ENCODE measurements around the gene RAB27A.
A peak's percentile ranks its signal among the peaks of the same experiment; 100 is the strongest.

RAB27A gene

GRCh38 chr15:55289746-55290527, at the start of gene RAB27A:
Gene RAB27A (minus strand): TSS chr15:55289813. CDS start chr15:55234934, 54,879 bp downstream.
- H3K4me3 ChIP-seq (ENCODE audit: low read depth, low read length): peak within 1 kb of the TSS; percentile 75
- TF ChIP-seq CTCF (IDR thresholded peaks at IDR 0.05; ENCODE audit: borderline replicate concordance, insufficient read depth, low read depth, low read length): no peak

GRCh38 chr15:55337160-55337559, 47.5 kb upstream of the RAB27A start:
- no peak overlapping the region for H3K4me3 ChIP-seq (ENCODE audit: low read depth, low read length)
- no peak for TF ChIP-seq CTCF (IDR thresholded peaks at IDR 0.05; ENCODE audit: borderline replicate concordance, insufficient read depth, low read depth, low read length)

- H3K4me3 ChIP-seq (ENCODE audit: low read depth, low read length): no peak overlapping the region
- no peak for TF ChIP-seq CTCF (IDR thresholded peaks at IDR 0.05; ENCODE audit: borderline replicate concordance, insufficient read depth, low read depth, low read length)
These were observed 45.4 kb upstream of the RAB27A start for GRCh38 chr15:55334997-55335396.

- H3K4me3 ChIP-seq (ENCODE audit: low read depth, low read length): no peak overlapping the region
- no peak for TF ChIP-seq CTCF (IDR thresholded peaks at IDR 0.05; ENCODE audit: borderline replicate concordance, insufficient read depth, low read depth, low read length)
These were observed 44.8 kb upstream of the RAB27A start for GRCh38 chr15:55334371-55334770.

- no peak for TF ChIP-seq CTCF (IDR thresholded peaks at IDR 0.05; ENCODE audit: borderline replicate concordance, insufficient read depth, low read depth, low read length)
- H3K4me3 ChIP-seq (ENCODE audit: low read depth, low read length): no peak overlapping the region
These were observed 37.8 kb upstream of the RAB27A start for GRCh38 chr15:55327387-55327786.

GRCh38 chr15:55322467-55322866, 32.9 kb upstream of the RAB27A start:
- TF ChIP-seq CTCF (IDR thresholded peaks at IDR 0.05; ENCODE audit: borderline replicate concordance, insufficient read depth, low read depth, low read length): no peak

GRCh38 chr15:55320963-55321362, 31.4 kb upstream of the RAB27A start:
- TF ChIP-seq CTCF (IDR thresholded peaks at IDR 0.05; ENCODE audit: borderline replicate concordance, insufficient read depth, low read depth, low read length): no peak
- H3K4me3 ChIP-seq (ENCODE audit: low read depth, low read length): no peak overlapping the region

More at GRCh38 chr15:55322467-55322866, 32.9 kb upstream of the RAB27A start:
- no peak overlapping the region for H3K4me3 ChIP-seq (ENCODE audit: low read depth, low read length)
